Measurements from ENCODE around the gene CTNNA3. TPM values are rescaled to one million over a fixed set of nuclear protein-coding genes. Genes with fewer than 3 reads are reported as not detected.

The CTNNA3 gene
- total and polyA plus RNA-seq, 2 of the 4 experiments (the other 2 are of a cell fraction), result 0.19 to 0.90 TPM

DNA sequence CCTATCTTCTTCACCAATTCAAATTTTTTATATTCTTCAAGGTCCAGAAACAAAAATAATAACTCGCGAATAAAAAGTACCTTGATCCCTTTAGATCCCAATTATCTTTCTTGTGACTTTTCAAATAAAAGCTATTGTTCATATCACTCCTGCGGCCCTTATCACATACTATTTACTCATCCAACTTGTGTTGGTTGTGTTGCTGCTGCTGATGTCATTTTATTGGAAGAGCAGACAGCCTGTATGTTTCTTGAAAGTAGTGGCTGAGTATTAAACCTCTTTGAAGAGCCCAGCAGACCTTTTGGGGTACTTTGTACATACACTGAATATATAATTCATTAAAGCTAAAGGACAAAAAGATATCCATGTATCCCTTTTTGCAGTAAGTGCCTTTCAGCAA, 231.7 kb downstream of the CTNNA3 start:
- no peak overlapping the region for H2BK15ac ChIP-seq (ENCODE audit: low read depth, low read length)
- no peak overlapping the region for H2AK5ac ChIP-seq (ENCODE audit: low read depth, low read length)
- H3K4me2 ChIP-seq (ENCODE audit: low read depth, low read length), result no peak overlapping the region
- no peak overlapping the region for H3K23ac ChIP-seq (ENCODE audit: low read depth, low read length)
- TF ChIP-seq, protein P1, sequence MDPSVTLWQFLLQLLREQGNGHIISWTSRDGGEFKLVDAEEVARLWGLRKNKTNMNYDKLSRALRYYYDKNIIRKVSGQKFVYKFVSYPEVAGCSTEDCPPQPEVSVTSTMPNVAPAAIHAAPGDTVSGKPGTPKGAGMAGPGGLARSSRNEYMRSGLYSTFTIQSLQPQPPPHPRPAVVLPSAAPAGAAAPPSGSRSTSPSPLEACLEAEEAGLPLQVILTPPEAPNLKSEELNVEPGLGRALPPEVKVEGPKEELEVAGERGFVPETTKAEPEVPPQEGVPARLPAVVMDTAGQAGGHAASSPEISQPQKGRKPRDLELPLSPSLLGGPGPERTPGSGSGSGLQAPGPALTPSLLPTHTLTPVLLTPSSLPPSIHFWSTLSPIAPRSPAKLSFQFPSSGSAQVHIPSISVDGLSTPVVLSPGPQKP (IDR thresholded peaks at IDR 0.05; ENCODE audit: borderline replicate concordance, low read depth, low read length), result no peak
- TF ChIP-seq BHLHE40 (IDR thresholded peaks at IDR 0.05; ENCODE audit: low read depth, low read length), result no peak
- no peak for TF ChIP-seq RAD21 (IDR thresholded peaks at IDR 0.05; ENCODE audit: low read length)
- TF ChIP-seq NFE2L2 (IDR thresholded peaks at IDR 0.05; ENCODE audit: low read depth, low read length), result no peak
- no peak for TF ChIP-seq CEBPB (IDR thresholded peaks at IDR 0.05; ENCODE audit: low read depth, low read length)
- TF ChIP-seq MXI1 (IDR thresholded peaks at IDR 0.05; ENCODE audit: borderline replicate concordance, low read depth, low read length), result no peak
- TF ChIP-seq RCOR1 (IDR thresholded peaks at IDR 0.05; ENCODE audit: insufficient replicate concordance, low read length), result no peak
- TF ChIP-seq FOS (IDR thresholded peaks at IDR 0.05; ENCODE audit: low read depth, low read length), result no peak
- no peak for TF ChIP-seq SMC3 (IDR thresholded peaks at IDR 0.05; ENCODE audit: low read depth, low read length)
- TF ChIP-seq, protein P2, sequence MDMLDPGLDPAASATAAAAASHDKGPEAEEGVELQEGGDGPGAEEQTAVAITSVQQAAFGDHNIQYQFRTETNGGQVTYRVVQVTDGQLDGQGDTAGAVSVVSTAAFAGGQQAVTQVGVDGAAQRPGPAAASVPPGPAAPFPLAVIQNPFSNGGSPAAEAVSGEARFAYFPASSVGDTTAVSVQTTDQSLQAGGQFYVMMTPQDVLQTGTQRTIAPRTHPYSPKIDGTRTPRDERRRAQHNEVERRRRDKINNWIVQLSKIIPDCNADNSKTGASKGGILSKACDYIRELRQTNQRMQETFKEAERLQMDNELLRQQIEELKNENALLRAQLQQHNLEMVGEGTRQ (IDR thresholded peaks at IDR 0.05; ENCODE audit: low read depth, low read length), result no peak
- no peak for TF ChIP-seq RFX5 (IDR thresholded peaks at IDR 0.05; ENCODE audit: low read depth, low read length)
- TF ChIP-seq, protein P3, sequence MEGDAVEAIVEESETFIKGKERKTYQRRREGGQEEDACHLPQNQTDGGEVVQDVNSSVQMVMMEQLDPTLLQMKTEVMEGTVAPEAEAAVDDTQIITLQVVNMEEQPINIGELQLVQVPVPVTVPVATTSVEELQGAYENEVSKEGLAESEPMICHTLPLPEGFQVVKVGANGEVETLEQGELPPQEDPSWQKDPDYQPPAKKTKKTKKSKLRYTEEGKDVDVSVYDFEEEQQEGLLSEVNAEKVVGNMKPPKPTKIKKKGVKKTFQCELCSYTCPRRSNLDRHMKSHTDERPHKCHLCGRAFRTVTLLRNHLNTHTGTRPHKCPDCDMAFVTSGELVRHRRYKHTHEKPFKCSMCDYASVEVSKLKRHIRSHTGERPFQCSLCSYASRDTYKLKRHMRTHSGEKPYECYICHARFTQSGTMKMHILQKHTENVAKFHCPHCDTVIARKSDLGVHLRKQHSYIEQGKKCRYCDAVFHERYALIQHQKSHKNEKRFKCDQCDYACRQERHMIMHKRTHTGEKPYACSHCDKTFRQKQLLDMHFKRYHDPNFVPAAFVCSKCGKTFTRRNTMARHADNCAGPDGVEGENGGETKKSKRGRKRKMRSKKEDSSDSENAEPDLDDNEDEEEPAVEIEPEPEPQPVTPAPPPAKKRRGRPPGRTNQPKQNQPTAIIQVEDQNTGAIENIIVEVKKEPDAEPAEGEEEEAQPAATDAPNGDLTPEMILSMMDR (conservative IDR thresholded peaks at IDR 0.05; ENCODE audit: low read depth, low read length), result no peak
- TF ChIP-seq CHD1 (IDR thresholded peaks at IDR 0.05; ENCODE audit: low read depth, low read length), result no peak
- TF ChIP-seq MAZ (IDR thresholded peaks at IDR 0.05; ENCODE audit: borderline replicate concordance, low read depth, low read length), result no peak
- TF ChIP-seq POLR2A (IDR thresholded peaks at IDR 0.05; ENCODE audit: low read depth, low read length), result no peak
- no peak for TF ChIP-seq MAFK (IDR thresholded peaks at IDR 0.05; ENCODE audit: low read depth, low read length)
- ChIA-PET CTCF (no interaction called here), POLR2A (ENCODE audit: unreplicated experiment) (no interaction called here)
- no peaks in the 10 kb centered on the region for H3K79me1 ChIP-seq (ENCODE audit: low read depth in 1 of 2, low read length in 2 of 2)
- intact Hi-C loops (cut with micrococcal nuclease) (no loop called here), dilution Hi-C loops (cut with HindIII; ENCODE audit: low sequenced_read_pairs, unreplicated experiment) (no loop called here), in situ Hi-C loops (cut with MboI; ENCODE audit: low sequenced_read_pairs) (no loop called here)
- H2BK5ac ChIP-seq (ENCODE audit: low read depth, low read length, poor library complexity, severe bottlenecking), result no peak overlapping the region
- no peak overlapping the region for H3K56ac ChIP-seq (ENCODE audit: extremely low read depth, insufficient read depth, low read length)
- no peaks in the 10 kb centered on the region for H3K9me1 ChIP-seq (ENCODE audit: insufficient read depth, low read length)
- H4K8ac ChIP-seq (ENCODE audit: low read depth in 2 of 2, low read length in 2 of 2), result no peak overlapping the region
- no peak overlapping the region for H2AFZ ChIP-seq (replicated peaks; ENCODE audit: low read length, poor library complexity)
- H3K9me3 ChIP-seq (ENCODE audit: control insufficient read depth, insufficient read depth, low read length), result no peaks in the 10 kb centered on the region
- DNase-seq (no peak), ATAC-seq (ENCODE audit: low read depth) (no peak)
- WGBS, 2 experiments (ENCODE audit: extremely low coverage in 2 of 2, insufficient read length in 1 of 2), result 93% methylated on average over 2 of the region's 3 CpGs; no CpG with 5 or more reads in 1 of the 2 experiments
- H3K18ac ChIP-seq (ENCODE audit: low read depth, low read length), result no peak overlapping the region
- H4K91ac ChIP-seq (ENCODE audit: insufficient read depth, low read depth, low read length), result no peak overlapping the region
- H2AK9ac ChIP-seq (replicated peaks; ENCODE audit: low read depth, low read length, poor library complexity), result no peak overlapping the region
- no peaks in the 10 kb centered on the region for H3K36me3 ChIP-seq (ENCODE audit: control insufficient read depth, insufficient read depth, low read length)
- no TSS peak for BruUV-seq (replicated peaks)
- no peaks in the 10 kb centered on the region for H3K27me3 ChIP-seq (ENCODE audit: control insufficient read depth, insufficient read depth, low read length)
- no peak overlapping the region for H3K4ac ChIP-seq (ENCODE audit: low read depth, low read length)
- no peak overlapping the region for H2BK120ac ChIP-seq (ENCODE audit: low read depth, low read length)
- H4K5ac ChIP-seq (ENCODE audit: low read depth, low read length), result no peak overlapping the region
- no peak overlapping the region for H2BK20ac ChIP-seq (ENCODE audit: low read depth, low read length)
- H3K4me3 ChIP-seq (ENCODE audit: insufficient read depth, low read depth, low read length), result no peak overlapping the region
- no peak overlapping the region for H3K27ac ChIP-seq (ENCODE audit: insufficient read depth, low read length)
- no peak overlapping the region for H3K9ac ChIP-seq (ENCODE audit: low read depth, low read length)
- H4K20me1 ChIP-seq (ENCODE audit: insufficient read depth, low read length), result no peaks in the 10 kb centered on the region
- H3K14ac ChIP-seq (replicated peaks; ENCODE audit: low read depth, low read length), result no peak overlapping the region
- no peaks in the 10 kb centered on the region for H3K4me1 ChIP-seq (ENCODE audit: control insufficient read depth, insufficient read depth, low read length)
